Measurements from ENCODE around the gene GAL3ST2. TPM values are rescaled to one million over a fixed set of nuclear protein-coding genes. Genes with fewer than 3 reads are reported as not detected.

GAL3ST2 gene
- total RNA-seq, 1 experiment from 2014 or later = 6.8 TPM

DNA sequence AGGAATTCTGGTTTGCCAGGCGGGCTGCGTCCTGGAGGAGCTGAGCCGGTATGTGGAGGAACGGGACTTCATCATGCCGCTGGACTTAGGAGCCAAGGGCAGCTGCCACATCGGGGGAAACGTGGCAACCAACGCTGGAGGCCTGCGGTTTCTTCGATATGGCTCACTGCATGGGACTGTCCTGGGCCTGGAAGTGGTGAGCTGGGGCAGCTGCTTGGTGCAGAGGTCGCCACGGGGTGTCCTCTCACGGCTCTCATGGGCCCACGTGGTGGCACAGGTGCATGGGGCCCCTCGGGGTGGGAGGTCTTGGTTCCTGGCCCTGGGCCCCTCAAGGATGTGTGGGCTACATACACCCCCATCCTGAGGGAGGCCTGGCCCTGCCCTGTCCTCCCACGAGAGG, 33.0 kb upstream of the GAL3ST2 start:
- Histone ChIP-seq H3K9me3 (no peaks in the 10 kb centered on the region), H3K4me3 (ENCODE audit: low read depth, low read length) (no peak overlapping the region), H3K36me3 (ENCODE audit: control insufficient read depth, insufficient read depth, low read length) (peaks cover 2% of the 10 kb centered on the region), H3K27me3 (replicated peaks; ENCODE audit: control insufficient read depth, insufficient read depth, low read length) (no peaks in the 10 kb centered on the region), H3K4me1 (no peaks in the 10 kb centered on the region)
- ChIA-PET POLR2A (no interaction called here), CTCF (no interaction called here)
- no peak for TF ChIP-seq CTCF (IDR thresholded peaks at IDR 0.05; ENCODE audit: insufficient read depth in 1 of 2, low read depth in 1 of 2, low read length in 1 of 2, severe bottlenecking in 1 of 2, unreplicated experiment in 1 of 2)
- Mint-ChIP-seq H3K27ac (ENCODE audit: unreplicated experiment) (no peak overlapping the region), H3K27me3 (ENCODE audit: insufficient read depth, unreplicated experiment) (no peaks in the 10 kb centered on the region), H3K36me3 (ENCODE audit: insufficient read depth, unreplicated experiment) (peaks cover 24% of the 10 kb centered on the region), H3K4me3 (ENCODE audit: unreplicated experiment) (no peak overlapping the region), H3K4me1 (ENCODE audit: low read depth, unreplicated experiment) (no peaks in the 10 kb centered on the region), H3K9me3 (ENCODE audit: unreplicated experiment) (peaks cover 14% of the 10 kb centered on the region)
- intact Hi-C loops (cut with micrococcal nuclease; ENCODE audit: unreplicated experiment) = no loop called here
- no TSS peak for BruUV-seq (replicated peaks)
- DNase-seq = no peak

- Histone ChIP-seq H3K4me3 (ENCODE audit: low read depth, low read length) (no peak overlapping the region), H3K4me1 (no peaks in the 10 kb centered on the region), H3K9me3 (no peaks in the 10 kb centered on the region), H3K27me3 (replicated peaks; ENCODE audit: control insufficient read depth, insufficient read depth, low read length) (no peaks in the 10 kb centered on the region), H3K36me3 (ENCODE audit: control insufficient read depth, insufficient read depth, low read length) (peaks cover 2% of the 10 kb centered on the region)
- peaks cover 24% of the 10 kb centered on the region for H3K36me3 Mint-ChIP-seq (ENCODE audit: insufficient read depth, unreplicated experiment)
- BruUV-seq (replicated peaks) = no TSS peak
- H3K4me3 Mint-ChIP-seq (ENCODE audit: unreplicated experiment) = no peak overlapping the region
- peaks cover 14% of the 10 kb centered on the region for H3K9me3 Mint-ChIP-seq (ENCODE audit: unreplicated experiment)
- TF ChIP-seq CTCF (IDR thresholded peaks at IDR 0.05; ENCODE audit: insufficient read depth in 1 of 2, low read depth in 1 of 2, low read length in 1 of 2, severe bottlenecking in 1 of 2, unreplicated experiment in 1 of 2) = no peak
- H3K4me1 Mint-ChIP-seq (ENCODE audit: low read depth, unreplicated experiment) = no peaks in the 10 kb centered on the region
- intact Hi-C loops (cut with micrococcal nuclease; ENCODE audit: unreplicated experiment) = no loop called here
- ChIA-PET CTCF (no interaction called here), POLR2A (no interaction called here)
- H3K27ac Mint-ChIP-seq (ENCODE audit: unreplicated experiment) = no peak overlapping the region
- DNase-seq = no peak
- no peaks in the 10 kb centered on the region for H3K27me3 Mint-ChIP-seq (ENCODE audit: insufficient read depth, unreplicated experiment)
Observed at GRCh38 chr2:241744028-241744754, 32.4 kb upstream of the GAL3ST2 start.

GRCh38 chr2:241745276-241745675, 31.3 kb upstream of the GAL3ST2 start:
- intact Hi-C loops (cut with micrococcal nuclease; ENCODE audit: unreplicated experiment) = no loop called here
- Mint-ChIP-seq H3K36me3 (ENCODE audit: insufficient read depth, unreplicated experiment) (peaks cover 32% of the 10 kb centered on the region), H3K27ac (ENCODE audit: unreplicated experiment) (no peak overlapping the region), H3K4me1 (ENCODE audit: low read depth, unreplicated experiment) (no peaks in the 10 kb centered on the region), H3K27me3 (ENCODE audit: insufficient read depth, unreplicated experiment) (no peaks in the 10 kb centered on the region), H3K9me3 (ENCODE audit: unreplicated experiment) (peaks cover 14% of the 10 kb centered on the region), H3K4me3 (ENCODE audit: unreplicated experiment) (no peak overlapping the region)
- H3K27me3 ChIP-seq (replicated peaks; ENCODE audit: control insufficient read depth, insufficient read depth, low read length) = no peaks in the 10 kb centered on the region
- H3K4me1 ChIP-seq = no peaks in the 10 kb centered on the region
- H3K4me3 ChIP-seq (ENCODE audit: low read depth, low read length) = no peak overlapping the region
- DNase-seq = no peak
- no peak for TF ChIP-seq CTCF (IDR thresholded peaks at IDR 0.05; ENCODE audit: insufficient read depth in 1 of 2, low read depth in 1 of 2, low read length in 1 of 2, severe bottlenecking in 1 of 2, unreplicated experiment in 1 of 2)
- ChIA-PET CTCF (no interaction called here), POLR2A (no interaction called here)
- BruUV-seq (replicated peaks) = no TSS peak
- H3K36me3 ChIP-seq (ENCODE audit: control insufficient read depth, insufficient read depth, low read length) = peaks cover 2% of the 10 kb centered on the region
- H3K9me3 ChIP-seq = no peaks in the 10 kb centered on the region

All from Caco-2 (cell line).